IPS DF 6.9 (cell line): ENCODE results near the gene CD163.

Experiments
- DNase-seq: peaks from one replicate; pipeline ENCODE4 v3.0.0-alpha.2; 2013; ENCODE audit warnings: low read depth, low spot score
- H3K27ac ChIP-seq: one replicate; pipeline ENCODE4 v1.5.1; 2013; ENCODE audit warnings: low read length, control low read depth
- H3K27me3 ChIP-seq: 2 replicates; pipeline ENCODE4 v1.6.1; 2013; ENCODE audit warnings: mild to moderate bottlenecking, low read length; ENCODE audit not compliant: control insufficient read depth, insufficient read depth
- H3K36me3 ChIP-seq: 2 replicates; pipeline ENCODE4 v1.6.1; 2013; ENCODE audit warnings: low read length; ENCODE audit not compliant: control insufficient read depth, insufficient read depth
- H3K4me1 ChIP-seq: 2 replicates; pipeline ENCODE4 v1.6.1; 2013; ENCODE audit warnings: low read length; ENCODE audit not compliant: control insufficient read depth, insufficient read depth
- H3K4me3 ChIP-seq: 2 replicates; pipeline ENCODE4 v1.5.1; 2013; ENCODE audit warnings: mild to moderate bottlenecking, low read length
- H3K9me3 ChIP-seq: 2 replicates; pipeline ENCODE4 v1.6.1; 2013; ENCODE audit warnings: low read length, inconsistent platforms; ENCODE audit not compliant: control insufficient read depth, insufficient read depth
- WGBS: extraction: QIAGEN DNeasy Blood & Tissue Kit; methylation state at CpG from one replicate; pipeline ENCODE4 v1.1.7; 2013; ENCODE audit warnings: mixed read lengths, missing lambda C conversion rate; ENCODE audit not compliant: insufficient read length, insufficient coverage; 5-methylcytosine and 5-hydroxymethylcytosine counted together

The CD163 gene

GRCh38 chr12:7497661-7498060, 5.9 kb downstream of the CD163 start:
- H3K9me3 ChIP-seq, result no peaks in the 10 kb centered on the region
- DNase-seq, result no peak
- H3K4me3 ChIP-seq, result no peak overlapping the region
- H3K36me3 ChIP-seq, result no peaks in the 10 kb centered on the region
- no peaks in the 10 kb centered on the region for H3K27me3 ChIP-seq
- peaks cover 1% of the 10 kb centered on the region; the same call in 1 of the 2 replicates for H3K4me1 ChIP-seq
- no CpG with 5 or more reads among the region's 3 CpGs for WGBS
- H3K27ac ChIP-seq, result no peak overlapping the region

DNA sequence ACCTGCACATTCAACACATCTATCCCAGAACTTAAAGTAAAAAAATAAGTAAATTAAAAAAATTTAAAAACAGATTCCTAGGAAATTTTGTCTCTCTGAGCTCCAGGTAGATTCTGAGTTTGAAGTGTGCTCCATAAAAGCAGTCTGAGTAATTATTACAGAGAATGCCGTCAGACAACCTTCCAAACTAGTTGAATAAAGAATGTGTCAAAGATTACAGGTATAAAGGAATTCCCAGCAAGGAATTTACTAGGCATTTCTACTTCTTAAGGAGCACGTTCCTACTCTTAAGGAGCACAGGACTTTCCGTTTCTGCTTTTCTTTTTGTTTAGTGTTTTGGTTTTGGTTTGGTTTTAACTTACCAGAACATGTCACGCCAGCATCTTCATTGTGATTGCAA, 7.1 kb downstream of the CD163 start:
- no CpG with 5 or more reads among the region's 4 CpGs for WGBS
- H3K36me3 ChIP-seq, result no peaks in the 10 kb centered on the region

GRCh38 chr12:7495136-7495535, 8.4 kb downstream of the CD163 start:
- Histone ChIP-seq H3K27ac (no peak overlapping the region), H3K36me3 (no peaks in the 10 kb centered on the region), H3K4me1 (peaks cover 1% of the 10 kb centered on the region; the same call in 1 of the 2 replicates), H3K27me3 (no peaks in the 10 kb centered on the region), H3K9me3 (no peaks in the 10 kb centered on the region), H3K4me3 (no peak overlapping the region)
- no peak for DNase-seq
- no CpG with 5 or more reads among the region's 3 CpGs for WGBS

More for the DNA sequence above, 7.1 kb downstream of the CD163 start:
- Histone ChIP-seq H3K27ac (no peak overlapping the region), H3K27me3 (no peaks in the 10 kb centered on the region), H3K4me1 (peaks cover 1% of the 10 kb centered on the region; the same call in 1 of the 2 replicates), H3K9me3 (no peaks in the 10 kb centered on the region), H3K4me3 (no peak overlapping the region)
- no peak for DNase-seq

DNA sequence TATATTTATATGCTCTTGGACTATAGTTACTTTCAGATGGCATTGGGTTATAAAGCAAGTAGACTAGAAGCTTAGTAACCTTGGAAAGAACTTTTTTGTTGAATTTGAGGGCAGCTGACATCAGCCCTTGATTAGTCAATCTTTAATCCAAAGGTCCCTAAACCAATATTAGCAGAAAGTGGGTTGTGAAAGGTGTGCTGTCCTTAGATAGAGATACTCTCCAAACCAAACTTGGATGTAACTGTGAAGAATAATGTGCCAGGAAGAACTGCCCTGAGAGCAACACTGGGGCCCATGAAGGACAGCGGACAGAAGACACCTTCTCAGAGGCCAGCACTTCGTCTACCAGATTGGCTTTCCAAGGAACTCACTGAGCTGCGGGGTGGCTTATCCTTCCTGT, 10.6 kb downstream of the CD163 start:
- WGBS, result no CpG with 5 or more reads among the region's 3 CpGs
- no peak overlapping the region for H3K4me3 ChIP-seq
- no peak overlapping the region for H3K27ac ChIP-seq

GRCh38 chr12:7486512-7486911, 17.1 kb downstream of the CD163 start:
- Histone ChIP-seq H3K27ac (no peak overlapping the region), H3K9me3 (no peaks in the 10 kb centered on the region), H3K27me3 (no peaks in the 10 kb centered on the region), H3K4me1 (no peaks in the 10 kb centered on the region), H3K36me3 (no peaks in the 10 kb centered on the region), H3K4me3 (no peak overlapping the region)
- no peak for DNase-seq
- no CpG with 5 or more reads among the region's 6 CpGs for WGBS

More for the DNA sequence above, 10.6 kb downstream of the CD163 start:
- no peak for DNase-seq
- no peaks in the 10 kb centered on the region for H3K27me3 ChIP-seq
- H3K4me1 ChIP-seq, result peaks cover 1% of the 10 kb centered on the region; the same call in 1 of the 2 replicates
- no peaks in the 10 kb centered on the region for H3K36me3 ChIP-seq
- no peaks in the 10 kb centered on the region for H3K9me3 ChIP-seq

DNA sequence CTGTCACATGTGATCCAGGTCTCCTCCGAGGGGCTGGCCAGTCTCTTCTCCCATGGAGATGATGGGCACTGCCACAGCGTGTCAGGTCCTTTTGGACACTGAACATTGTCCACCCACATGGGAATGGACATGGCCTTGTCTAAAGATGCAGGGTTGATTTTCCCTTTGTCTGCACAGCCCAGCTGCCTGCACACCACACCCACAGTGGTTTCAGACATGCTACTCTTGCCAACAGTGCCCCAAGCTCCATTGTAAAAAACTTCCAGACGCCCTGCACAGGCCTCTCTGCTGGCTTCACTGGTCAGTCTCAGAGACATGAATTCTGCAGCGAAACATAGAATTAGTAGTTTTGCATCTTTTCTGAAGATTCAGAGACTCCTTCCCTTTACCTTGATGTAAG, 18.5 kb downstream of the CD163 start:
- Histone ChIP-seq H3K36me3 (no peaks in the 10 kb centered on the region), H3K27ac (no peak overlapping the region), H3K27me3 (no peaks in the 10 kb centered on the region), H3K4me3 (no peak overlapping the region), H3K9me3 (no peaks in the 10 kb centered on the region), H3K4me1 (no peaks in the 10 kb centered on the region)
- no CpG with 5 or more reads among the region's 4 CpGs for WGBS
- no peak for DNase-seq

- H3K9me3 ChIP-seq, result no peaks in the 10 kb centered on the region
- DNase-seq, result no peak
- H3K4me3 ChIP-seq, result no peak overlapping the region
- H3K27ac ChIP-seq, result no peak overlapping the region
- H3K36me3 ChIP-seq, result no peaks in the 10 kb centered on the region
- WGBS, result no CpG with 5 or more reads among the region's 5 CpGs
- no peaks in the 10 kb centered on the region for H3K4me1 ChIP-seq
- H3K27me3 ChIP-seq, result no peaks in the 10 kb centered on the region
Measured at GRCh38 chr12:7483343-7483742, 20.2 kb downstream of the CD163 start.

DNA sequence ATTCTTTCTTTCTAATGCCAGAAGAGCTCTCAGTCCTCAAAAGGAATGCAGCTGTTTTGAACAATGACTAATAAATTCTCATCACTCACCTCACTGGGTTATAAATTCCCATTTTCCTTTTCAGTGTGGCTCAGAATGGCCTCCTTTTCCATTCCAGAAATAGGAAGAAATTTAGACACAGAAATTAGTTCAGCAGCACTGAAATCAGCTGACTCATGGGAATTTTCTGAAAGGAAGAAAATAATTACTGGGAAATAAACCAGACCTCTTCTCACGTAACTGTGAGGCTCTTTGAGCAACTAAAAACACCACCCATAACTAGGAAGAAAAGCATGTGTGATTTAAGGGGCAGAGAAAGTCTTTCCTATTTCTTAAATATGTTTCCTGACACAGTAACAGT, 23.8 kb downstream of the CD163 start:
- no peak for DNase-seq
- Histone ChIP-seq H3K4me1 (no peaks in the 10 kb centered on the region), H3K4me3 (no peak overlapping the region), H3K27me3 (no peaks in the 10 kb centered on the region), H3K27ac (no peak overlapping the region), H3K9me3 (no peaks in the 10 kb centered on the region), H3K36me3 (no peaks in the 10 kb centered on the region)
- WGBS, result no CpG with 5 or more reads among the region's 1 CpG

- Histone ChIP-seq H3K4me3 (no peak overlapping the region), H3K4me1 (no peaks in the 10 kb centered on the region), H3K36me3 (no peaks in the 10 kb centered on the region), H3K27me3 (no peaks in the 10 kb centered on the region), H3K9me3 (no peaks in the 10 kb centered on the region), H3K27ac (no peak overlapping the region)
- no peak for DNase-seq
- no CpG with 5 or more reads among the region's 6 CpGs for WGBS
Measured at GRCh38 chr12:7472060-7472459, 31.5 kb downstream of the CD163 start.

DNA sequence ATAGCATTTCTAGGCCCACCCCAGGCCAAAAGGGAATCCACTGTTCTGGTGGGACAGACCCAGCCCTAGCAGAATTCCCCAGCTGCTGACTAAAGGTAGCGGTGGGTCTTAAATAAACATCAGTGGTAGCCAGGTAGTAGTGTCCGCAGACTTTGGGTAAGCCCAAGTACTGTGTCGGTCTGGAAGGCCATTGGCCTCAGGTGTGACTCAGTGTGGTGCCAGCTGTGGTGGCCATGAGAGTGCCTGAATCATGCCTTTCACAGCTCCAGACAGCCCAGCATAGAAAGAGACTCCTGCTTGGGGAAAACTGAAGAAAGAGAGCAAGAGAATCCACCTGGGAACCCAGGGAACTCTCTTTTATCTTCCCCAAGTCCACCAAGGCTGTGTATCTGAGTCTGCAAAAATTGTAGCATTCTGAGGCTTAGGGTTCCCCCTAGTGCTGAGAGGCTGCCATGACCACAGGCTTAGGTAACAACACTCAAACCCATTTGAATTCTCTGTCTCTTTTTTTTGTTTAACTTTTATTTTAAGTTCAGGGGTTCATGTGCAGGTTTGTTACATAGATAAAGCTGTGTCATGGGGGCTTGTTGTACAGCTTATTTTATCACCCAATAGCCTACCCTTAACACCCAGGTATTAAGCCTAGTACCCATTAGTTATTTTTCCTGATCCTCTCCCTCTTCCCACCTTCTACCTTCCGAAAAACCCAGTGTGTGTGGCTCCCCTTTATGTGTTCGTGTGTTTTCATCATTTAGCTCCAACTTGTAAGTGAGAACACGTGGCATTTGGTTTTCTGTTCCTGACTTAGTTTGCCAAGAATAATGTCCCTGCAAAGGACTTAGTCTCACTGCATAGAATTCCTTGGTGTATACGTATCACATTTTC, 43.0 kb downstream of the CD163 start:
- peak; percentile 43 for DNase-seq
- no peaks in the 10 kb centered on the region for H3K4me1 ChIP-seq
- no peaks in the 10 kb centered on the region for H3K27me3 ChIP-seq
- H3K27ac ChIP-seq, result no peak overlapping the region
- H3K36me3 ChIP-seq, result no peaks in the 10 kb centered on the region
- no peak overlapping the region for H3K4me3 ChIP-seq
- WGBS, result no CpG with 5 or more reads among the region's 7 CpGs
- H3K9me3 ChIP-seq, result no peaks in the 10 kb centered on the region

GRCh38 chr12:7459973-7460372, 43.6 kb downstream of the CD163 start:
- WGBS, result no CpG with 5 or more reads among the region's 3 CpGs

More at GRCh38 chr12:7459973-7460372, 43.6 kb downstream of the CD163 start:
- Histone ChIP-seq H3K9me3 (no peaks in the 10 kb centered on the region), H3K27ac (no peak overlapping the region), H3K4me3 (no peak overlapping the region), H3K4me1 (no peaks in the 10 kb centered on the region), H3K36me3 (no peaks in the 10 kb centered on the region), H3K27me3 (no peaks in the 10 kb centered on the region)
- DNase-seq, result no peak
